Activated T-cell treated with anti-CD3 and anti-CD28 coated beads for 1 hour (primary cell): ENCODE data around the gene LHX3.
A peak's percentile ranks its signal among the peaks of the same experiment; 100 is the strongest.

Experiments used
- DNase-seq: peaks from one replicate; pipeline ENCODE4 v3.0.0-alpha.2; 2020; ENCODE audit warnings: low read depth

Gene LHX3

DNA sequence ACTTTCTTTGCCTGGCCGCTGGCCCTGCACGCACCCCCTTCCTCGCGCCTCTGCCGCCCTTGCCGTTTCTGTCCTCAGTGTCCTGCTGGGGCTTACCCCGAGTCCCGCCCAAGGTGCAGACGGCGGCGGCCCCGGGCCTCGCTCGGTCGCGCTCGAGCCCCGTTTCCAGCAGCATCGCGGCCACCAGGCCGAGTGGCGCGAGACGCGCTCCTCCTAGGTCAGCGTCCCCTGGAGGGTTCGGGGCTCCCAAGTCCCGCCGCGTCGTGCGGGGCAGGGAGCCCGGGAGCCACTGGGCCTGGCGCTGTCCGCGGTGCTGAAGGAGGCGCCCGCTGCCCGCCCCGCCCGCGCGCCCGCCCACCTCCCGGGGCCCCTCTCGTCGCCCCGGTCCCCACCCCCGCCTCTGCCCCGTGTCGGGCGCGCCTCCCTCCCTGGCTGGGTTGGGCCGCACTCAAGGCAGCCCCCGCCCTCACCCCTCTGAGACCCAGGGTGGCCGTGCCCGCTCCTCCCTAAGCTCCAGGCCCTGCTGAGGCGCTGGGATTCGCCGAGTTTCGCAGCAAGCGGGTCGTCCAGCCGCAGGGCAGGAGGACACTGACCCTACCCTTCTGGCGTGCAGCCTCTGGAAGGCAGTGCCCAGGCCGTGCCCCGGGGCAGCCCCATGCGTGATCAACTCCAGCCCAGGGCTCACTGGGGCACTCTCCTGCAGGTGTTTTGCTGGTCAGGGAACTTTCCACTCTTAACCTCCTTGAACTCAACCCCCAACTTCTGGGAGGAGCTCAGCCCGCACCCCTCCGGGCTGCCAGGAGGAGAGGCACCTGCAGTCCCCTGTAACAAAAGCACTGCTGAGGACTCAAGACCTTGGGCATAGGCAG is at the start of gene LHX3:
LHX3 (minus strand) TSS at position 291 of the 869 bp plus-strand sequence; CDS start at position 175, 116 bp downstream.
- DNase-seq: peak; percentile 8

- DNase-seq: no peak
Measured at GRCh38 chr9:136253246-136254130, 48.6 kb upstream of the LHX3 start.

DNA sequence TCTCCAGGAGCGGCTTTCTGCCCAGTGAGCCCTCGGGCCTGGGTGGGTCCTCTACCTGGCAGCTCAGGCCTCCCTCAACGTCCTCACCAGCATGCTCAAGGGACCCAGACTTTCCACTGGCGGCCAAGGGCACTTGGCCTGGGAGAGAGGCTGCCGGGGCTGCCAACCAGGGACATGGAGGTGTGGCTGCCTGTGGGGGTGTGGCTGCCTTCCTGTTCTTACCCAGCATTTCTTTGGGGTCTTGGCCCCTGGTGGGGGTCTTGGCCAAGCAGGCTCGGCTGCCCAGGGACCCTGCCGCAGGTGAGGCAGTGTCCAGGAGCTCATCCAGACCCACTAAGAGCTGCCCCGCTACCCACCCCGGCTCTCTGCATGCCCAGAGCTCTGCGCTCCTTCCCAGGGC is 47.9 kb upstream of the LHX3 start:
- no peak for DNase-seq

DNA sequence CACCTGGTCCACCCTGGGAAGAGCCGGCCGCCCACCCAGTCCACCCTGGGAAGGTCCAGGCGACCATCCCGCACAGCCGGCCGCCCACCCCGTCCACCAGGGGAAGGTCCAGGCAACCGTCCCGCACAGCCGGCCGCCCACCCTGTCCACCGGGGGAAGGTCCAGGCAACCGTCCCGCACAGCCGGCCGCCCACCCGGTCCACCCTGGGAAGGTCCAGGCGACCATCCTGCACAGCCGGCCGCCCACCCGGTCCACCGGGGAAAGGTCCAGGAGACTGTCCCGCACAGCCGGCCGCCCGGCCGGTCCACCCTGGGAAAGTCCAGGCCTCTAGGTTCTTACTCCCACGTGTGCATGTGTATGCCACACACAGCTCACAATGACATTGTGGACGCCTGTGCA is 47.4 kb upstream of the LHX3 start:
- no peak for DNase-seq

DNA sequence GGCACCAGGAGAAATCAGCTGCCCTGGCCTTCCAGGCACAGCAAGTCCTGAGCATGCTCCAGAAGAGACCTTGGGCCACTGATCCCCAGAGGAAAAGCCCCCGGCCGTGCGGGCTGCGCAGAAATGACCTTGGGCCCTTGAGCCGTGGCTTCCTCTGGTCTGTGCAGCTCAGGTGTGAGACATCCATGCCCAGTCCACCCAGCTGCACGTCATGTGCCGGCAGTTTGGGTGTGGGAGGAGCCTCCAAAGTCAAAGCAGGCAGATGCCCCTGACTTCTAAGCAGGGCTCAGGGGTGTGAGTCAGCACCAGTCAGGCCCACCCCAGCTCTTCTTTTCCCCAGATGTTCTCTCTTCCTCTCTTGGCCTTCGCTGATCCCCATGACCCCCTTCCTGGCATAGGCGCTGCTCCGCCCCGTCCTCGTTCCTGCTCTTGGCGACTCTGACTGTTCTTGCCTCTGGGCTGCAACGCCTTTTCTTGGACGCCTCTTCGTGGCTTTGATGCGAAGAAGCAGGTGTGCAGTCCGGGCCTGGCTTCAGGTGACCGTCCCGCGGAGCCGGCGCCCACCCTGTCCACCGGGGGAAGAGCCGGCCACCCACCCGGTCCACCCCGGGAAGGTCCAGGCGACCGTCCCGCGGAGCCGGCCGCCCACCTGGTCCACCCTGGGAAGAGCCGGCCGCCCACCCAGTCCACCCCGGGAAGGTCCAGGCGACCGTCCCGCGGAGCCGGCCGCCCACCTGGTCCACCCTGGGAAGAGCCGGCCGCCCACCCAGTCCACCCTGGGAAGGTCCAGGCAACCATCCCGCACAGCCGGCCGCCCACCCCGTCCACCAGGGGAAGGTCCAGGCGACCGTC is 46.6 kb upstream of the LHX3 start:
- DNase-seq: no peak

DNA sequence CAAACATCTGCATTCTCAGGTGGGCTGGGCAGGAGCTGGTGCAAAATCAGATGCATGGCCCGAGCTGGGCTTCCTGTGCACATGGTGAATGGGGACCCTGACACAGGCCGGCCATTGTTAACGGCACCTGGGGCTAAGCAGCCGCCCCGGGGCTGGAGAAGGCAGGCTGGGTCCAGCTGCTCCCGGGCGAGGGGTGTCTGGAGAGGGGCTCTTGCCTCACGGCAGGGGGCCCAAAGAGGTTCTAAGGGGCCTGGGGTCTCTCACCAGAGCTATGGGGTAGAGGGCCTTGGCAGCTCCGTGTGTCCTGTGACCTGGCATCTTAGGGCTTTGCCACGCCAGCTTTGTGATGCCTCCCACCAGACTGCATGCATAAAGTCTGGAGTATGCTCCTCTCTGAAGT is 45.7 kb upstream of the LHX3 start:
- no peak for DNase-seq

DNA sequence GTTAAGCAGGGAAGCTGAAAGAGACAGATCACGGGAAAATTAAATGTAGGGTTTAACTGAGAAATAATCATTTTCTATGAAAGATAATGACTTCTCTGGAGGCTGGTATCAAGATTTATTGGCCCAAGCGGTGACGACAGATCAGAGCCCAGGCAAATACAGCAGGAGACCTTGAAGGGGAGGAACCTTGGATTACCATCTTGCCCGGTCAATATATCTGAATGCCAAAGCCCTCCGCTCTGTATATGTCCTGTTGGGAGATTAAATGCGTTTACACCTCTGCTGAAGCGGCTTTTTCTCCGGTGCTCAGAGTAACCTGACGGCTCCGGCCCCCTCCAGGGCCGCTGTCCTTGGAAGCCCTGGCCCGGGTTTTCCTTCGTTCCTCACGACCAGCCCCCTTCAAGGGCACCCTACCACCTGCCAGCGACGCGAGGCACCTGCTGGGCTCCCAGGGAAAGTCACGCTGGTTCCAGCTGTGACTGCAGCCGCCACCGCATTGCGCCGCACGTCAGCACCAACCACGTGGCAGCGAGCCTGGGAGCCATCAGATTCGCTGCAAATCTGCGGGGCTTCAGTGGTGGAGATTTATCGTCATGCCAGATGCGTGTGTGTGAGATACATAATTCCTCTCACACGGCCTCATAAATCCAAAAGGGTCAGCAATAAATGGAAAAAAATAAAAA is 45.1 kb upstream of the LHX3 start:
- no peak for DNase-seq

DNA sequence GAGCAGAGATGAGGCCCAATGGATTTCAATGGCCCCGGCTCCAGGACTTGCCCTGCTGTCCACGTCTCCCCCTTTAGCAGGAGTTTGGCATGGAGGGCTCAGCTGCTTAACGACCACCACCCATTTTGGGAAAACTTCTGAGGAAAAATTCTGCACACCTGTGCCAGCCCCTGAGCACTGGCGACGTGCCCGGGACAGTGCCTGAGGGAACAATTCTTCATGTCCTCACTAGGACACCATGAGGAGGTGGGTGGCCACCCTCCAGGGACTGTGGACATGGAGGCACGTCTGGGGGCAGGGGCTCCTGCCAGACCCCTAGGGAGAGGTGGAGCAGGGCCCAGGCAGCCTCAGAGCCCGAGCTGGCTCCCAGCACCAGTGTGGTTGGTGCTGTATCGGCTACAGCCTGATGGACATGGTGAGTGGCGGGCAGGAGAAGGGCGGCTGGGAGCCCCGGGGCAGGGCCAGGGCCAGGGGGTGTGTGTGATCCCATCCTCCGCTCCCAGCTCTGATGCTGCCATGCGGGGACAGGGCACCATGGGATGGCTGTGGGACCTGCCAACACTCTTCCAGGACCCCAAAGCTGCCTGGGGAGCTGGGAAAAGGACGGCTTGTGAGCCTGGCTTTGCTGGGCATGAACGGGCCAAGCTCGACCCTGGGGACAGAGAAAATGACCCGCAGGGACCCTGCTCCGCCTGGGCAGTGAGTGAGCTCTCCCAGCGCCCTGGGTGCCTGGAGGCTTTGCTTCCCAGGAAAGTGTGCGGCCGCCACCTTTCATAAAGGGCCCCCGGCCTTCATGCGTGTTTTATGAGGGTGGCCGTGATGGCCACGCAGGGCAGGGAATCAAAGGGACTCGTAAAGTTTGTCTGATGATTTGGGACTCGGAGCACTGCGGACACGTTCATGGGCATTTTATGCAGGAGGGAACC is 44.3 kb upstream of the LHX3 start:
- no peak for DNase-seq

- no peak for DNase-seq
Measured at GRCh38 chr9:136247947-136248637, 43.2 kb upstream of the LHX3 start.

DNA sequence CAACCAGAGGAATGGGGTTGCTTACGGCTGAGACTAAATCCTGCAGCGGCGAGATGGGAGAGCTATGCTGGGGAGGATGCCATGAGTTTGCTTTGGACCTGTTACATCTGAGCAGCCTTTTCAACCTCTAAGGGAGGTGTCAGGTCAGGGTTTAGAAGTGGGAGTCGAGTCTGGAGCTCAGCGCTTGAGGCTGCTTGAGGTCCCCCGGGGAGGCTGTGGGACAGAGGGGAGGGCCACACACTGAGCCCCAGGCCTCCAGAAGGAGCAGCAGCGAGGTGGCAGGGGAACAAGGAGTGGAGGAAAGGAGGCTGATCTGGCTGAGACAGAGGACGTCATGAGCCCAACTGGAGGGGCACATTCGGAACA is 42.6 kb upstream of the LHX3 start:
- DNase-seq: no peak

DNA sequence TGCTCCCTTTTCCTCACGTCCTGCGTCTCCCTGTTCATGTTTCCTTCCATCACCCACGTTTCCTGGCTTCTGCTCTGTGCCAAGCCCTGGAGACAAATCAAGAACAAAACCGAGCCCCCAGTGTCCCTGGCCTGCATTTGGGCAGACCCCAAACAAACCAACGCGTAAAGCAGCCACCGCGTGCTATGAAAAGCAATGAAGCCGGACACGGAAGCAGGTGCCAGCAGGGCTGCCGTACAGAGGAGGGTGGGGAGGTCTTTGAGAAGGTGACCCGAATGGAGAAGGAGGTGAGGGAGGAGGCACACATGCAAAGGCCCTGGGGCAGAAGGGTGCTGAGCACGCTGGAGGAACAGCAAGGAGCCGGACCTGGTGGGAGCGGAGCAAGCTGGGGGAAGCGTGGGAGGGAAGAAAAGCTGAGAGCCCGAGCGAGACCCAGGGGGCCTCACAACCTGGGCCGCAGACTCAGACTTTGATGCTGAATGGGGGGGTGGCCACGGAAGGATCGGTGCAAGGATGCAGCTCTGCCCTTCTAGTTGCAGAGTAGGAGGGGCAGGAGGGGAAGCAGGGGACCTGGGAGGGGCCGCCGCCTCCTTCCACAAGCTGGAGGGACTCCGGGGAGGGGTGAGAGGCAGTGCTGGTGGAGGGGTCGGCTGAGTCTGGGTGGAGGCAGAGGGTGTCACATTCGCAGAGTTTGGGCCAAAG is 42.1 kb upstream of the LHX3 start:
- DNase-seq: no peak

- peak; percentile 86 for DNase-seq
Measured at GRCh38 chr9:136245219-136246150, 40.6 kb upstream of the LHX3 start, which contains the start of gene QSOX2. QSOX2 (minus strand) TSS chr9:136245812; CDS start chr9:136245803, 9 bp downstream.

DNA sequence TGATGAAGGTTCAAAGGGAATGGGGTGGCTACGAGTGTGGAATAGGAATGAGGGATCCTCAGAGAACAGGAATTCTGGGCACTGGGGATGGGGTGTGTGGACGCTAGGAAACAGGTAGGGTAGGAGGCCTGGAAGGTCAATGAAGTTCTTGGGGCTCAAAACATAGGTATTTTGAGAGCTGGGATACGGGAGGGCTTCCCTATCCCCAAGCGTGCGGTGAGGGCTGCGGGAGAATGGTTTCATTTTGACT is 40.0 kb upstream of the LHX3 start:
- DNase-seq: no peak

GRCh38 chr9:136244122-136244968 is 39.4 kb upstream of the LHX3 start:
- DNase-seq: no peak

DNA sequence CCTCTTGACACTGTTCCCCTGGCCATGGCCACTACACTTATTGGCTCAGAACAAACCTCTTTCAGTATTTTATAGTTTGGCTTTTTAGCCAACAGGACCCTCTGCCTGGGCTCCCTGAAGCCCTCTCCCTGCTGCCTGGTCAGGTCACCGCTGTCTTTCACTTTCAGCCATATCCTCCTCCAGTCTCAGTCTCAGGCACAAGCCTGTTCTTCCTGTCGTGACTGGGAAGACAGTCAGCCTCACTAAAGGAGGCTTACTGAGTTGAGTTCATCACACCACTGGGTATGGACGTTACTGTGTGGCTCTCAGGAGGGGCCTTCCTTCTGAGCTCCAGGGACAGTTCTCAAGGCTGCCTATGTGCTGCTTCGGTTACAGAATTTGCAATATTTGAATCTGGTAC is 38.7 kb upstream of the LHX3 start:
- DNase-seq: no peak

GRCh38 chr9:136242918-136243525 is 38.1 kb upstream of the LHX3 start:
- no peak for DNase-seq

- DNase-seq: no peak
Measured at GRCh38 chr9:136242248-136242647, 37.3 kb upstream of the LHX3 start.
